ENCODE data around the gene GREB1L.

DNA sequence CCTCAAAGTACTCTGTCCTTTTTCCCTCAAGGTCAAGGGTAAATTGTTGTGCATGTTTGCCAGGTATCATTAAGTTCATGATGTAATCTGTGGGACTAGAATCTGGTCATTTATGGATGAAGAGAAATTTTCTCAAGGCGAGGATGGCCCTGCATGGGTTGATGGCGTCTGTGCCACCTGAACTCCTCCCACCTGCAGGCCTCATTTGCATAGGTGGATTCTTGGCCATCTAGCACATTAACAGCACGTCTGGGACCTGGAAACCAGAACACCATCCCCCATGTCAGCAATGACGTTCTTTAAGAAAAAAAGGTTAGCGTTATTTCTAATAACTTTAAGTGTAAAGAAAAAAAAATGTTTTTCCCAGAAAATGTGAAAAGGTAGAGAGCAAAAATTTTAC, 212.7 kb downstream of the GREB1L start:
- TF ChIP-seq FOS (IDR thresholded peaks at IDR 0.05; ENCODE audit: borderline replicate concordance, insufficient read depth, low read length): no peak
- TF ChIP-seq, protein P1, sequence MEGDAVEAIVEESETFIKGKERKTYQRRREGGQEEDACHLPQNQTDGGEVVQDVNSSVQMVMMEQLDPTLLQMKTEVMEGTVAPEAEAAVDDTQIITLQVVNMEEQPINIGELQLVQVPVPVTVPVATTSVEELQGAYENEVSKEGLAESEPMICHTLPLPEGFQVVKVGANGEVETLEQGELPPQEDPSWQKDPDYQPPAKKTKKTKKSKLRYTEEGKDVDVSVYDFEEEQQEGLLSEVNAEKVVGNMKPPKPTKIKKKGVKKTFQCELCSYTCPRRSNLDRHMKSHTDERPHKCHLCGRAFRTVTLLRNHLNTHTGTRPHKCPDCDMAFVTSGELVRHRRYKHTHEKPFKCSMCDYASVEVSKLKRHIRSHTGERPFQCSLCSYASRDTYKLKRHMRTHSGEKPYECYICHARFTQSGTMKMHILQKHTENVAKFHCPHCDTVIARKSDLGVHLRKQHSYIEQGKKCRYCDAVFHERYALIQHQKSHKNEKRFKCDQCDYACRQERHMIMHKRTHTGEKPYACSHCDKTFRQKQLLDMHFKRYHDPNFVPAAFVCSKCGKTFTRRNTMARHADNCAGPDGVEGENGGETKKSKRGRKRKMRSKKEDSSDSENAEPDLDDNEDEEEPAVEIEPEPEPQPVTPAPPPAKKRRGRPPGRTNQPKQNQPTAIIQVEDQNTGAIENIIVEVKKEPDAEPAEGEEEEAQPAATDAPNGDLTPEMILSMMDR (IDR thresholded peaks at IDR 0.05; ENCODE audit: extremely low read depth in 1 of 2, insufficient read depth in 1 of 2, low read depth in 1 of 2, low read length in 2 of 2): no peak
- TF ChIP-seq EZH2 (IDR thresholded peaks at IDR 0.05; ENCODE audit: borderline replicate concordance, low read depth, low read length, severe bottlenecking): no peak
- no peak for TF ChIP-seq MYC (IDR thresholded peaks at IDR 0.05; ENCODE audit: low read depth, low read length)
- no peak for TF ChIP-seq JUN (IDR thresholded peaks at IDR 0.05; ENCODE audit: borderline replicate concordance, insufficient read depth, insufficient read length, low read depth)
- no peak for TF ChIP-seq POLR2A (IDR thresholded peaks at IDR 0.05; ENCODE audit: low read depth, low read length)
- TF ChIP-seq POLR2AphosphoS5 (IDR thresholded peaks at IDR 0.05; ENCODE audit: insufficient read depth, low read depth, low read length): no peak
- TF ChIP-seq, protein P2, sequence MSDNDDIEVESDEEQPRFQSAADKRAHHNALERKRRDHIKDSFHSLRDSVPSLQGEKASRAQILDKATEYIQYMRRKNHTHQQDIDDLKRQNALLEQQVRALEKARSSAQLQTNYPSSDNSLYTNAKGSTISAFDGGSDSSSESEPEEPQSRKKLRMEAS (IDR thresholded peaks at IDR 0.05; ENCODE audit: insufficient read depth, insufficient read length): no peak
- TF ChIP-seq GATA2 (IDR thresholded peaks at IDR 0.05; ENCODE audit: insufficient read depth, insufficient read length, low read depth, low read length): no peak
